ENCODE results near the gene RNF38. TPM values are rescaled to one million over a fixed set of nuclear protein-coding genes. Genes with fewer than 3 reads are reported as not detected.

Gene RNF38
- total and polyA plus RNA-seq, 9 of the 15 experiments (the other 6 are each of a cell fraction or from before 2014, with no cell fraction given), result 1.6 to 9.8 (median 4.5) TPM

DNA sequence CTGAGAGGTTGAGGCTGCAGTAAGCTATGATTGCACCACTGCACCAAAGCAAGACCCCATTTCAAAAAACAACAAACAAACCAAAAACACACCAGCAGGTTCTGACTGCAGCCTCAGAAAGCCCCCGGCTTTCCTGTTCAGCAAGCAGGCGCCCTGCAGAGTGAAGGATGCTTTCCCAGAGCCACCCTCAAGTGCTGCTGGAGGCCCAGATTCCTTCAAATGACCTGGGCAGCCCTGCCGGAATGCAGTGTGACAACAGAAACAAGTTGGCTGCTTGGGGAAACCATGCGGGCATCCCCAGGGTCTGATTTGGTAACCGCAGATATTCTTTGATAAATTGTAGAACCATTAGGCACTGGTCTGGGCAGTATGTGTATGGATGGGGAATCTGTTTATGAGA, 106.2 kb downstream of the RNF38 start (continued):
- TF ChIP-seq, protein P1, sequence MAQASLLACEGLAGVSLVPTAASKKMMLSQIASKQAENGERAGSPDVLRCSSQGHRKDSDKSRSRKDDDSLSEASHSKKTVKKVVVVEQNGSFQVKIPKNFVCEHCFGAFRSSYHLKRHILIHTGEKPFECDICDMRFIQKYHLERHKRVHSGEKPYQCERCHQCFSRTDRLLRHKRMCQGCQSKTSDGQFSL (CRISPR knock-in tag; IDR thresholded peaks at IDR 0.05), result no peak
- TF ChIP-seq, protein P1 (tag; IDR thresholded peaks at IDR 0.05), result no peak
- no peak for TF ChIP-seq DNMT1 (IDR thresholded peaks at IDR 0.05)
- TF ChIP-seq HLTF (IDR thresholded peaks at IDR 0.05), result no peak

DNA sequence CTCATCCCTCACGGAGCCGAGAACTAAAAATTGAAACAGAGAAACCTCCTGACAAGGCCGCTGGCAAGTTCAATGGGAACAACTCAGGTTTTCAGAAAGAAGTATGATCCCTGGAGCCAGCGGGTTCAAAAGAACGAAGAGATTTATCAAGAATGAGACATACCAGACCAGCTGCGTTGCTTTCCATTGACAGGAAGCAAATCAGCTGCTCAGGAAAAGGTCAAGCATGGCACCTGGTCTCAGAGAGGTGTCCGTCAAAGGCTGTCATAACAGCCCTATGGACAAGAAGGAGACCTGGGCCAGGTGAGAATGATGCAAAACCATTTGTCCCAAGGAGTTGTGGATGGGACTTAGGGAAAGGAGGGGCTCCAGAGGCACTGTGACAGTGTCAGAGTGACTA, 106.9 kb downstream of the RNF38 start:
- Histone ChIP-seq H3K4me1 (replicated peaks in 1 of 2; ENCODE audit: control insufficient read depth in 2 of 2, insufficient read depth in 2 of 2, low read length in 2 of 2) (no peaks in the 10 kb centered on the region; a peak in 1 of 5 replicates), H3K4me2 (ENCODE audit: insufficient read depth, low read length) (no peak overlapping the region), H4K20me1 (replicated peaks; ENCODE audit: control insufficient read depth, insufficient read depth, low read length) (no peaks in the 10 kb centered on the region), H3K9ac (ENCODE audit: insufficient read depth in 1 of 2, low read depth in 2 of 2, low read length in 2 of 2) (no peak overlapping the region), H3K9me3 (replicated peaks; ENCODE audit: control insufficient read depth, insufficient read depth, low read depth, low read length) (no peaks in the 10 kb centered on the region), H3K9me1 (ENCODE audit: control insufficient read depth, insufficient read depth, low read length) (no peaks in the 10 kb centered on the region), H3K27ac (ENCODE audit: extremely low read depth, low read depth, low read length) (no peak overlapping the region), H3K36me3 (ENCODE audit: control insufficient read depth, insufficient read depth, low read length) (no peaks in the 10 kb centered on the region), H3K27me3 (ENCODE audit: control insufficient read depth in 2 of 2, insufficient read depth in 2 of 2, low read length in 2 of 2) (no peaks in the 10 kb centered on the region), H2AFZ (ENCODE audit: low read depth, low read length) (no peak overlapping the region), H3K4me3 (no peak overlapping the region), H3K79me2 (ENCODE audit: control insufficient read depth, insufficient read depth, low read length) (no peaks in the 10 kb centered on the region)
- ChIA-PET CTCF (ENCODE audit: low intra/inter-chr PET ratio) (no interaction called here), POLR2A (interaction anchor here (0.6 kb wide), 1 partner anchor 20 kb away, joined by 8 read pairs; no protein-coding TSS in a partner anchor)
- intact Hi-C loops (cut with micrococcal nuclease) (no loop called here), in situ Hi-C loops (cut with MboI) (no loop called here)
- FAIRE-seq, result no peak
- BruUV-seq (replicated peaks), result no TSS peak
- no peak for ATAC-seq
- 22% methylated on average over 7 of the region's 7 CpGs for WGBS (ENCODE audit: insufficient coverage, low coverage, missing lambda C conversion rate)
- DNase-seq (ENCODE audit: extremely low read depth in 1 of 4, low spot score in 3 of 4), result no peak
- TF ChIP-seq KDM1A (IDR thresholded peaks at IDR 0.05) (no peak), TCF7 (IDR thresholded peaks at IDR 0.05; ENCODE audit: borderline replicate concordance) (no peak), EWSR1 (IDR thresholded peaks at IDR 0.05; ENCODE audit: borderline replicate concordance, low read depth, partially characterized antibody) (no peak), FOXM1 (IDR thresholded peaks at IDR 0.05; ENCODE audit: low read depth) (no peak), FOXM1 (CRISPR knock-in tag; IDR thresholded peaks at IDR 0.05; ENCODE audit: low read depth) (no peak), SMARCC2 (IDR thresholded peaks at IDR 0.05; ENCODE audit: low read depth) (no peak), ZNF79 (CRISPR knock-in tag; IDR thresholded peaks at IDR 0.05; ENCODE audit: low read depth) (no peak), ATF1 (CRISPR knock-in tag; IDR thresholded peaks at IDR 0.05) (no peak), ATF1 (tag; IDR thresholded peaks at IDR 0.05) (no peak)
- TF ChIP-seq, protein P2, sequence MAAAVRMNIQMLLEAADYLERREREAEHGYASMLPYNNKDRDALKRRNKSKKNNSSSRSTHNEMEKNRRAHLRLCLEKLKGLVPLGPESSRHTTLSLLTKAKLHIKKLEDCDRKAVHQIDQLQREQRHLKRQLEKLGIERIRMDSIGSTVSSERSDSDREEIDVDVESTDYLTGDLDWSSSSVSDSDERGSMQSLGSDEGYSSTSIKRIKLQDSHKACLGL (CRISPR knock-in tag; IDR thresholded peaks at IDR 0.05; ENCODE audit: borderline replicate concordance, poor library complexity, severe bottlenecking), result no peak
- TF ChIP-seq, protein P3, sequence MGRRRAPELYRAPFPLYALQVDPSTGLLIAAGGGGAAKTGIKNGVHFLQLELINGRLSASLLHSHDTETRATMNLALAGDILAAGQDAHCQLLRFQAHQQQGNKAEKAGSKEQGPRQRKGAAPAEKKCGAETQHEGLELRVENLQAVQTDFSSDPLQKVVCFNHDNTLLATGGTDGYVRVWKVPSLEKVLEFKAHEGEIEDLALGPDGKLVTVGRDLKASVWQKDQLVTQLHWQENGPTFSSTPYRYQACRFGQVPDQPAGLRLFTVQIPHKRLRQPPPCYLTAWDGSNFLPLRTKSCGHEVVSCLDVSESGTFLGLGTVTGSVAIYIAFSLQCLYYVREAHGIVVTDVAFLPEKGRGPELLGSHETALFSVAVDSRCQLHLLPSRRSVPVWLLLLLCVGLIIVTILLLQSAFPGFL (CRISPR knock-in tag; IDR thresholded peaks at IDR 0.05), result no peak
- TF ChIP-seq, protein P4, sequence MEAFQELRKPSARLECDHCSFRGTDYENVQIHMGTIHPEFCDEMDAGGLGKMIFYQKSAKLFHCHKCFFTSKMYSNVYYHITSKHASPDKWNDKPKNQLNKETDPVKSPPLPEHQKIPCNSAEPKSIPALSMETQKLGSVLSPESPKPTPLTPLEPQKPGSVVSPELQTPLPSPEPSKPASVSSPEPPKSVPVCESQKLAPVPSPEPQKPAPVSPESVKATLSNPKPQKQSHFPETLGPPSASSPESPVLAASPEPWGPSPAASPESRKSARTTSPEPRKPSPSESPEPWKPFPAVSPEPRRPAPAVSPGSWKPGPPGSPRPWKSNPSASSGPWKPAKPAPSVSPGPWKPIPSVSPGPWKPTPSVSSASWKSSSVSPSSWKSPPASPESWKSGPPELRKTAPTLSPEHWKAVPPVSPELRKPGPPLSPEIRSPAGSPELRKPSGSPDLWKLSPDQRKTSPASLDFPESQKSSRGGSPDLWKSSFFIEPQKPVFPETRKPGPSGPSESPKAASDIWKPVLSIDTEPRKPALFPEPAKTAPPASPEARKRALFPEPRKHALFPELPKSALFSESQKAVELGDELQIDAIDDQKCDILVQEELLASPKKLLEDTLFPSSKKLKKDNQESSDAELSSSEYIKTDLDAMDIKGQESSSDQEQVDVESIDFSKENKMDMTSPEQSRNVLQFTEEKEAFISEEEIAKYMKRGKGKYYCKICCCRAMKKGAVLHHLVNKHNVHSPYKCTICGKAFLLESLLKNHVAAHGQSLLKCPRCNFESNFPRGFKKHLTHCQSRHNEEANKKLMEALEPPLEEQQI (IDR thresholded peaks at IDR 0.05), result no peak
- TF ChIP-seq, protein P5, sequence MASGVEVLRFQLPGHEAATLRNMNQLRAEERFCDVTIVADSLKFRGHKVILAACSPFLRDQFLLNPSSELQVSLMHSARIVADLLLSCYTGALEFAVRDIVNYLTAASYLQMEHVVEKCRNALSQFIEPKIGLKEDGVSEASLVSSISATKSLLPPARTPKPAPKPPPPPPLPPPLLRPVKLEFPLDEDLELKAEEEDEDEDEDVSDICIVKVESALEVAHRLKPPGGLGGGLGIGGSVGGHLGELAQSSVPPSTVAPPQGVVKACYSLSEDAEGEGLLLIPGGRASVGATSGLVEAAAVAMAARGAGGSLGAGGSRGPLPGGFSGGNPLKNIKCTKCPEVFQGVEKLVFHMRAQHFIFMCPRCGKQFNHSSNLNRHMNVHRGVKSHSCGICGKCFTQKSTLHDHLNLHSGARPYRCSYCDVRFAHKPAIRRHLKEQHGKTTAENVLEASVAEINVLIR (CRISPR knock-in tag; IDR thresholded peaks at IDR 0.05), result no peak

Data from K562 (cell line).